GM23338 (cell line): Measurements from ENCODE around the gene THTPA.

Experiments
- CREB1 ChIP-seq: fragments of 250-450 bp; sonication (Bioruptor Pico); IDR thresholded peaks from 2 replicates; pipeline ENCODE4 v1.5.0; 2020; ENCODE audit warnings: low read depth, mild to moderate bottlenecking, moderate library complexity
- ETS1 ChIP-seq: IDR thresholded peaks from 2 replicates; pipeline ENCODE4 v1.6.1; 2016; ENCODE audit warnings: antibody characterized with exemption
- EZH2 ChIP-seq: fragments of 200-600 bp; sonication (generic); IDR thresholded peaks from one replicate; pipeline ENCODE4 v1.8.0; 2017; ENCODE audit warnings: antibody characterized with exemption, mild to moderate bottlenecking, low read depth; ENCODE audit not compliant: unreplicated experiment
- EZH2phosphoT487 ChIP-seq: fragments of 200-600 bp; sonication (generic); IDR thresholded peaks from one replicate; pipeline ENCODE4 v1.8.1; 2018; ENCODE audit warnings: antibody characterized with exemption; ENCODE audit not compliant: unreplicated experiment
- JUNB ChIP-seq: IDR thresholded peaks from one replicate; pipeline ENCODE4 v1.6.1; 2016; ENCODE audit warnings: antibody characterized with exemption; ENCODE audit not compliant: unreplicated experiment
- POLR2AphosphoS5 ChIP-seq: IDR thresholded peaks from 2 replicates; pipeline ENCODE4 v1.6.1; 2016; ENCODE audit warnings: antibody characterized with exemption, low read depth
- ZNF331 ChIP-seq: fragments of 250-450 bp; sonication (Bioruptor Pico); IDR thresholded peaks from 2 replicates; pipeline ENCODE4 v1.5.0; 2020; ENCODE audit warnings: low read depth, mild to moderate bottlenecking, moderate library complexity
- TF ChIP-seq, protein P1 (sequence below), 2 experiments: fragments of 200-600 bp in 1 of 2; sonication (generic) in 1 of 2; conservative IDR thresholded peaks; 2 replicates each; pipeline versions ENCODE4 v1.5.1 to v1.6.1; 2016 to 2017; ENCODE audit warnings: antibody characterized with exemption in 2 of 2, low read depth in 2 of 2, mild to moderate bottlenecking in 2 of 2, moderate library complexity in 1 of 2
- TF ChIP-seq, protein P2 (sequence below): IDR thresholded peaks from one replicate; pipeline ENCODE4 v1.6.1; 2018; ENCODE audit warnings: antibody characterized with exemption; ENCODE audit not compliant: unreplicated experiment

DNA sequence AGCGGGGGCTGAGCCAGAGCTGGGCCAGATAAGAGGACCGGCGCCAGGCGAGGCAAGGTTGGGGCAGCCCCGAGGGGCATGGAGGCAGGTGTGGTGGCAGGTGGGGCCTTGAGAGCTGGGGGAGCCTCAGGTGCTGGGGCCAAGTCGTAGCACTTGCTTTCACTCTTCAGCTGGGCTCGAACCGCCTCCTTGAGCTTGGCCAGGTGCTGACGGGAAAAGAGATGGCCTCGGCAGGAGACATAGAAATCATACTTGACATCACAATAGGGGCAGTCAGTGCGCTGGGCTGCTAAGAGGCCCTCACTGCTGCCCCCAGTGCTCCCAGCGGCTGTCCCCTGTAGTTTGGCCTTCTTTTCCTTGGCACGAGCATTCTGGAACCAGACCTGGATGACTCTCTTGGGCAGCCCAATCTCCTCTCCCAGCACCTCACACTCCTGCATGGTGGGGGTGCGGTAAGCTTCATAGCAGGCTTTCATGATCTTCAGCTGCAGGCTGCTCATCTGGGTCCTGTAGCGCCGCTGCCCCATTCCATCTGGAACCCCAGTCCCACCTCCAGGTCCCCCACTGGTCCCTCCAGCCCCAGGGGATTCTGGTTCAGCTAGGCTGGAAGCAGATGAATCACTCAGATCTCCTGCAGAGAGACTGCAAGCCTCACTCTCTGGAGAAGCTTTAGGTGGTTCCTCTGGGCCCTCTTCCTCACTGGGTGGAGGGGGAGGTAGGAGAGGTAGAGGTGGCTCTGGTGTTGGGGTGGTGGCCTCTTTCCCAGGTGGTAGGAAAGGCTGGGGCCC is 32.6 kb upstream of the THTPA start:
- no peak for TF ChIP-seq JUNB
- TF ChIP-seq CREB1 (CRISPR knock-in tag) = no peak
- TF ChIP-seq, protein P1, sequence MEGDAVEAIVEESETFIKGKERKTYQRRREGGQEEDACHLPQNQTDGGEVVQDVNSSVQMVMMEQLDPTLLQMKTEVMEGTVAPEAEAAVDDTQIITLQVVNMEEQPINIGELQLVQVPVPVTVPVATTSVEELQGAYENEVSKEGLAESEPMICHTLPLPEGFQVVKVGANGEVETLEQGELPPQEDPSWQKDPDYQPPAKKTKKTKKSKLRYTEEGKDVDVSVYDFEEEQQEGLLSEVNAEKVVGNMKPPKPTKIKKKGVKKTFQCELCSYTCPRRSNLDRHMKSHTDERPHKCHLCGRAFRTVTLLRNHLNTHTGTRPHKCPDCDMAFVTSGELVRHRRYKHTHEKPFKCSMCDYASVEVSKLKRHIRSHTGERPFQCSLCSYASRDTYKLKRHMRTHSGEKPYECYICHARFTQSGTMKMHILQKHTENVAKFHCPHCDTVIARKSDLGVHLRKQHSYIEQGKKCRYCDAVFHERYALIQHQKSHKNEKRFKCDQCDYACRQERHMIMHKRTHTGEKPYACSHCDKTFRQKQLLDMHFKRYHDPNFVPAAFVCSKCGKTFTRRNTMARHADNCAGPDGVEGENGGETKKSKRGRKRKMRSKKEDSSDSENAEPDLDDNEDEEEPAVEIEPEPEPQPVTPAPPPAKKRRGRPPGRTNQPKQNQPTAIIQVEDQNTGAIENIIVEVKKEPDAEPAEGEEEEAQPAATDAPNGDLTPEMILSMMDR (conservative IDR thresholded peaks at IDR 0.05; ENCODE audit: low read depth in 2 of 2) = no peak
- no peak for TF ChIP-seq EZH2phosphoT487
- TF ChIP-seq EZH2 = no peak
- TF ChIP-seq POLR2AphosphoS5 = no peak; the same call in 1 of the 2 replicates
- TF ChIP-seq, protein P2, sequence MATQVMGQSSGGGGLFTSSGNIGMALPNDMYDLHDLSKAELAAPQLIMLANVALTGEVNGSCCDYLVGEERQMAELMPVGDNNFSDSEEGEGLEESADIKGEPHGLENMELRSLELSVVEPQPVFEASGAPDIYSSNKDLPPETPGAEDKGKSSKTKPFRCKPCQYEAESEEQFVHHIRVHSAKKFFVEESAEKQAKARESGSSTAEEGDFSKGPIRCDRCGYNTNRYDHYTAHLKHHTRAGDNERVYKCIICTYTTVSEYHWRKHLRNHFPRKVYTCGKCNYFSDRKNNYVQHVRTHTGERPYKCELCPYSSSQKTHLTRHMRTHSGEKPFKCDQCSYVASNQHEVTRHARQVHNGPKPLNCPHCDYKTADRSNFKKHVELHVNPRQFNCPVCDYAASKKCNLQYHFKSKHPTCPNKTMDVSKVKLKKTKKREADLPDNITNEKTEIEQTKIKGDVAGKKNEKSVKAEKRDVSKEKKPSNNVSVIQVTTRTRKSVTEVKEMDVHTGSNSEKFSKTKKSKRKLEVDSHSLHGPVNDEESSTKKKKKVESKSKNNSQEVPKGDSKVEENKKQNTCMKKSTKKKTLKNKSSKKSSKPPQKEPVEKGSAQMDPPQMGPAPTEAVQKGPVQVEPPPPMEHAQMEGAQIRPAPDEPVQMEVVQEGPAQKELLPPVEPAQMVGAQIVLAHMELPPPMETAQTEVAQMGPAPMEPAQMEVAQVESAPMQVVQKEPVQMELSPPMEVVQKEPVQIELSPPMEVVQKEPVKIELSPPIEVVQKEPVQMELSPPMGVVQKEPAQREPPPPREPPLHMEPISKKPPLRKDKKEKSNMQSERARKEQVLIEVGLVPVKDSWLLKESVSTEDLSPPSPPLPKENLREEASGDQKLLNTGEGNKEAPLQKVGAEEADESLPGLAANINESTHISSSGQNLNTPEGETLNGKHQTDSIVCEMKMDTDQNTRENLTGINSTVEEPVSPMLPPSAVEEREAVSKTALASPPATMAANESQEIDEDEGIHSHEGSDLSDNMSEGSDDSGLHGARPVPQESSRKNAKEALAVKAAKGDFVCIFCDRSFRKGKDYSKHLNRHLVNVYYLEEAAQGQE = no peak
- TF ChIP-seq ETS1 = no peak
- no peak for TF ChIP-seq ZNF331
